IgD-negative memory B cell (primary cell): ENCODE data around the gene UBXN6. TPM values are rescaled to one million over a fixed set of nuclear protein-coding genes. Genes with fewer than 3 reads are reported as not detected.
A peak's percentile ranks its signal among the peaks of the same experiment; 100 is the strongest.

Experiments used
- H3K27ac Mint-ChIP-seq, 3 donors: one replicate each; pipeline ENCODE4 v1.8.0; 2020 to 2022; ENCODE audit warnings: mild to moderate bottlenecking in 3 of 3, mixed read lengths in 3 of 3, moderate library complexity in 1 of 3
- H3K27me3 Mint-ChIP-seq: one replicate; pipeline ENCODE4 v1.8.0; 2021; ENCODE audit warnings: mixed read lengths
- H3K36me3 Mint-ChIP-seq: one replicate; pipeline ENCODE4 v1.8.0; 2020; ENCODE audit warnings: mild to moderate bottlenecking, mixed read lengths
- H3K4me1 Mint-ChIP-seq, 3 donors: one replicate each; pipeline ENCODE4 v1.8.0; 2020 to 2022; ENCODE audit warnings: mixed read lengths in 3 of 3, mild to moderate bottlenecking in 1 of 3
- H3K4me3 Mint-ChIP-seq, 4 donors: one replicate each; pipeline ENCODE4 v1.8.0; 2020 to 2022; ENCODE audit warnings: mild to moderate bottlenecking in 4 of 4, mixed read lengths in 4 of 4, moderate library complexity in 3 of 4
- H3K9me3 Mint-ChIP-seq, 3 donors: one replicate each; pipeline ENCODE4 v1.8.0; 2020 to 2021; ENCODE audit warnings: mixed read lengths in 3 of 3, mild to moderate bottlenecking in 1 of 3
- polyA plus RNA-seq: library from polyadenylated mRNA; unstranded; fragments of 300-500 nt; fragmentation: Illumina TruSeq; gene quantifications from one replicate; pipeline ENCODE4 v1.2.3, GENCODE V29; 2021

Gene UBXN6
- polyA plus RNA-seq, result 7.0 TPM

- Mint-ChIP-seq H3K9me3 (no peaks in the 10 kb centered on the region), H3K27me3 (no peaks in the 10 kb centered on the region), H3K36me3 (no peaks in the 10 kb centered on the region), H3K4me3 (peak within 1 kb of the TSS; percentile 80 to 95 (median 86)), H3K4me1 (peaks cover 0 to 10% (median 7%) of the 10 kb centered on the region in 3 donors), H3K27ac (peak within 1 kb of the TSS; percentile 66 to 97 (median 93))
Observed at GRCh38 chr19:4457654-4458395, at the start of gene UBXN6. Gene UBXN6 (minus strand): TSS chr19:4457794. CDS start chr19:4457697, 97 bp downstream.

GRCh38 chr19:4507150-4507452 lies 49.5 kb upstream of the UBXN6 start:
- Mint-ChIP-seq H3K27me3 (no peaks in the 10 kb centered on the region), H3K4me1 (no peaks in the 10 kb centered on the region), H3K9me3 (peaks cover 0 to 1% (median 0%) of the 10 kb centered on the region in 3 donors), H3K4me3 (no peak overlapping the region), H3K36me3 (peaks cover 3% of the 10 kb centered on the region), H3K27ac (no peak overlapping the region)

GRCh38 chr19:4506449-4507149 lies 49.0 kb upstream of the UBXN6 start:
- no peak overlapping the region for H3K4me3 Mint-ChIP-seq
- peaks cover 5% of the 10 kb centered on the region for H3K36me3 Mint-ChIP-seq
- no peaks in the 10 kb centered on the region for H3K27me3 Mint-ChIP-seq
- no peak overlapping the region for H3K27ac Mint-ChIP-seq
- peaks cover 0 to 1% (median 0%) of the 10 kb centered on the region in 3 donors for H3K9me3 Mint-ChIP-seq
- no peaks in the 10 kb centered on the region for H3K4me1 Mint-ChIP-seq

GRCh38 chr19:4505570-4506448 lies 48.2 kb upstream of the UBXN6 start:
- H3K36me3 Mint-ChIP-seq, result peaks cover 5% of the 10 kb centered on the region
- H3K9me3 Mint-ChIP-seq, result peaks cover 0 to 1% (median 0%) of the 10 kb centered on the region in 3 donors
- no peak overlapping the region for H3K4me3 Mint-ChIP-seq
- no peaks in the 10 kb centered on the region for H3K4me1 Mint-ChIP-seq
- H3K27me3 Mint-ChIP-seq, result no peaks in the 10 kb centered on the region
- H3K27ac Mint-ChIP-seq, result no peak overlapping the region

- H3K9me3 Mint-ChIP-seq, result peaks cover 0 to 1% (median 0%) of the 10 kb centered on the region in 3 donors
- H3K27me3 Mint-ChIP-seq, result no peaks in the 10 kb centered on the region
- no peak overlapping the region for H3K4me3 Mint-ChIP-seq
- no peak overlapping the region for H3K27ac Mint-ChIP-seq
- H3K36me3 Mint-ChIP-seq, result peaks cover 5% of the 10 kb centered on the region
- H3K4me1 Mint-ChIP-seq, result no peaks in the 10 kb centered on the region
Observed at GRCh38 chr19:4504891-4505569, 47.4 kb upstream of the UBXN6 start.

- Mint-ChIP-seq H3K27ac (no peak overlapping the region), H3K27me3 (no peaks in the 10 kb centered on the region), H3K4me3 (no peak overlapping the region), H3K9me3 (peaks cover 0 to 1% (median 0%) of the 10 kb centered on the region in 3 donors), H3K36me3 (peaks cover 5% of the 10 kb centered on the region), H3K4me1 (no peaks in the 10 kb centered on the region)
Observed at GRCh38 chr19:4504297-4504701, 46.7 kb upstream of the UBXN6 start.

GRCh38 chr19:4503825-4504170 lies 46.2 kb upstream of the UBXN6 start:
- Mint-ChIP-seq H3K9me3 (peaks cover 0 to 1% (median 0%) of the 10 kb centered on the region in 3 donors), H3K36me3 (peaks cover 5% of the 10 kb centered on the region), H3K27ac (no peak overlapping the region), H3K4me3 (no peak overlapping the region), H3K4me1 (no peaks in the 10 kb centered on the region), H3K27me3 (no peaks in the 10 kb centered on the region)

- Mint-ChIP-seq H3K27ac (no peak overlapping the region), H3K27me3 (no peaks in the 10 kb centered on the region), H3K4me1 (no peaks in the 10 kb centered on the region), H3K9me3 (peaks cover 0 to 1% (median 0%) of the 10 kb centered on the region in 3 donors), H3K36me3 (peaks cover 5% of the 10 kb centered on the region), H3K4me3 (no peak overlapping the region)
Observed at GRCh38 chr19:4503132-4503824, 45.7 kb upstream of the UBXN6 start.

- H3K4me1 Mint-ChIP-seq, result no peaks in the 10 kb centered on the region
- H3K27ac Mint-ChIP-seq, result no peak overlapping the region
- peak overlapping the region in 1 of 4 donors; percentile 39 for H3K4me3 Mint-ChIP-seq
- peaks cover 5% of the 10 kb centered on the region for H3K36me3 Mint-ChIP-seq
- no peaks in the 10 kb centered on the region for H3K9me3 Mint-ChIP-seq
- no peaks in the 10 kb centered on the region for H3K27me3 Mint-ChIP-seq
Observed at GRCh38 chr19:4502282-4503131, 44.9 kb upstream of the UBXN6 start.

GRCh38 chr19:4501691-4502090 lies 44.1 kb upstream of the UBXN6 start:
- Mint-ChIP-seq H3K27ac (no peak overlapping the region), H3K4me3 (no peak overlapping the region), H3K4me1 (no peaks in the 10 kb centered on the region), H3K9me3 (no peaks in the 10 kb centered on the region), H3K27me3 (no peaks in the 10 kb centered on the region), H3K36me3 (peaks cover 5% of the 10 kb centered on the region)

GRCh38 chr19:4500841-4501591 lies 43.4 kb upstream of the UBXN6 start:
- Mint-ChIP-seq H3K36me3 (peaks cover 5% of the 10 kb centered on the region), H3K4me3 (no peak overlapping the region), H3K9me3 (no peaks in the 10 kb centered on the region), H3K27me3 (no peaks in the 10 kb centered on the region), H3K4me1 (no peaks in the 10 kb centered on the region), H3K27ac (no peak overlapping the region)

- no peak overlapping the region for H3K27ac Mint-ChIP-seq
- H3K27me3 Mint-ChIP-seq, result no peaks in the 10 kb centered on the region
- H3K9me3 Mint-ChIP-seq, result no peaks in the 10 kb centered on the region
- peaks cover 5% of the 10 kb centered on the region for H3K36me3 Mint-ChIP-seq
- no peak overlapping the region for H3K4me3 Mint-ChIP-seq
- H3K4me1 Mint-ChIP-seq, result no peaks in the 10 kb centered on the region
Observed at GRCh38 chr19:4499855-4500254, 42.3 kb upstream of the UBXN6 start.

GRCh38 chr19:4499318-4499717 lies 41.7 kb upstream of the UBXN6 start:
- Mint-ChIP-seq H3K27me3 (no peaks in the 10 kb centered on the region), H3K4me3 (no peak overlapping the region), H3K4me1 (no peaks in the 10 kb centered on the region), H3K27ac (no peak overlapping the region), H3K9me3 (no peaks in the 10 kb centered on the region), H3K36me3 (peaks cover 5% of the 10 kb centered on the region)
